ENCODE results near the gene EPAS1. TPM values are rescaled to one million over a fixed set of nuclear protein-coding genes. Genes with fewer than 3 reads are reported as not detected.

Gene EPAS1
- total RNA-seq, 2 experiments from 2014 or later, result 51.0 to 54.6 TPM

DNA sequence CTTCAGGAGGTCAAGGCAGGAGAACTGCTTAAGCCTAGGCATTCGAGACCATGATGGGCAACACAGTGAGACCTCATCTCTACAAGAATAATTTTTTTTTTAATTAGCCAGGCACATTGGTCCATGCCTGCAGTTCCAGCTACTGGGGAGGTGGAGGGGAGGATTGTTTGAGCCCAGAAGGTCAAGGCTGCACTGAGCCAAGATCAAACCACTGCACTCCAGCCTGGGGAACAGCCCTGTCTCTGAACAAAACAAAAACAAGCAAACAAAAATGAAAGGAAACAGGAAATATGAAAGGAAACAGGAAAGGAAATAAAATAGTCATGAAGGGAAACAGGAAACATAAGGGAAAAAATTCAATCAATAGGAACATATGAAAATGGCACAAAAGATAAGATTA lies 117.5 kb downstream of the EPAS1 start:
- intact Hi-C loops (cut with micrococcal nuclease), result no loop called here
- no peak for DNase-seq
- Mint-ChIP-seq H3K36me3 (peaks cover 9% of the 10 kb centered on the region), H3K9me3 (peaks cover 26% of the 10 kb centered on the region), H3K4me3 (no peak overlapping the region), H3K27me3 (peaks cover 4% of the 10 kb centered on the region), H3K4me1 (ENCODE audit: low read depth) (no peaks in the 10 kb centered on the region), H3K27ac (no peak overlapping the region)
- ChIA-PET CTCF (no interaction called here), POLR2A (no interaction called here)

DNA sequence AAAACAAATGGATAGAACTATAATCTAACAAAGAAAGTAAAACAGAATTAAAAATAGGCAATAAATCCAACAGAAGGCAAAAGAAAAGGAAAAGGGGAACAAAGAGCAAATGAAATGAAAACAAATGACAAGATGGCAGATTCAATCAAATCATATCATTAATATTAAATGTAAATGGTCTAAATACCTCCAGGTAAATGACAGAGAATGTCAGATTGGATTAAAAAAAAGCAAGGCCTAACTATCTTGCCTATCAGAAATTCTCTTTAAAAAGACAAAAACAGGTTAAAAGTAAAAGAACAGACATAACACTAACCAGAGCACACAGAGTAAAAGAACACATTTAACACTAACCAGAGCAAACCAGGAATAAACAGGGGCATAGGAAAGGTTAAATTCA lies 119.1 kb downstream of the EPAS1 start:
- intact Hi-C loops (cut with micrococcal nuclease), result no loop called here
- ChIA-PET CTCF (no interaction called here), POLR2A (no interaction called here)
- no peak for DNase-seq
- peaks cover 28% of the 10 kb centered on the region for H3K9me3 Mint-ChIP-seq
- peaks cover 4% of the 10 kb centered on the region for H3K27me3 Mint-ChIP-seq
- H3K4me1 Mint-ChIP-seq (ENCODE audit: low read depth), result peaks cover 2% of the 10 kb centered on the region
- no peak overlapping the region for H3K27ac Mint-ChIP-seq
- no peak overlapping the region for H3K4me3 Mint-ChIP-seq
- peaks cover 9% of the 10 kb centered on the region for H3K36me3 Mint-ChIP-seq

DNA sequence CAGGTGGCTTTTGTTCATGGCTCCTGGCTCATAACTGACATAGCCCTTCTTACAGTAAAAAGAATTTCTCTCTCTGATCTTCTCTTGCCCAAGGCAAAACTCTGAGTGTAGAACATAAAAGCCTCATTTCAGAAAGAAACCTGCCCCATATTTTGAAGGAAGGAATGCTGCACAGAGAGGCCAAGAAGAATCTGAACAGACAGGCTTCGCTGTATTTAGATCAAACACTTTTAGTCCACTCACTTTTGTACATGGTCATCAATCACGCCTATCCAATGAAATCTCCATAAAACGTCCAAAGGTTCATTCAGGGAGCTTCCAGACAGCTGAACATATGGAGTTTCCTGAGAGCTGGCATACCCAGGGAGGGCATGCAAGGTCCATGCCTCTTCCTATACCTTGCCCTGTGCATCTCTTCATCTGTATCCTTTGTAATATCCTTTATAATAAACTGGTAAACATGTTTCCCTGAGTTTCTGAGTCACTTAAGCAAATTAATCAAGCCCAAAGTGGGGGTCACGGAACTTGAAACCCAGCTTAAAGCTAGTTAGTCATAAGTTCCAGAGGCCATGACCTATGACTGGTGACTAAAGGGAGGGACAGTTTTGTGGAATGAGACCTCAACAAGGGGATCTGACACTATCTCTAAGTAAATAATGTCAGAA lies 119.7 kb downstream of the EPAS1 start:
- no peak for DNase-seq
- ChIA-PET CTCF (no interaction called here), POLR2A (no interaction called here)
- peaks cover 4% of the 10 kb centered on the region for H3K27me3 Mint-ChIP-seq
- no peak overlapping the region for H3K4me3 Mint-ChIP-seq
- H3K4me1 Mint-ChIP-seq (ENCODE audit: low read depth), result peaks cover 3% of the 10 kb centered on the region
- H3K36me3 Mint-ChIP-seq, result peaks cover 9% of the 10 kb centered on the region
- no peak overlapping the region for H3K27ac Mint-ChIP-seq
- intact Hi-C loops (cut with micrococcal nuclease), result no loop called here
- H3K9me3 Mint-ChIP-seq, result peaks cover 30% of the 10 kb centered on the region

DNA sequence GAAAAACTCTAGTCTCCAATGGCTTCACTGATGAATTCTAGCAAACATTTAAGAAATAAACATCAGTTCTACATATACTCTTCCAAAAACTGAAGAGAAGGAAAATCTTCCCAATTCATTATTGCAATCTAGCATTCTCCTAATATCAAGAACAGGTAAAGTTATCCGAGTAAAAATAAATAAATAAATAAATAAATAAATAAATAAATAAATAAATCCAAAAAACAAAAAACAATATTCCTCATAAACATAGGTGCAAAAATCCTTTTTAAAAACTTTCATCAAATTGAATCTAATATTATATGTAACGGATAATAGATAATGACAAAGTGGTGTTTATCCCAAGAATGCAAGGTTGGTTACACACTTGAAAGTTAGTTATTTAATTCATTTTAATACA lies 123.7 kb downstream of the EPAS1 start:
- ChIA-PET POLR2A (no interaction called here), CTCF (no interaction called here)
- Mint-ChIP-seq H3K4me3 (no peak overlapping the region), H3K9me3 (peaks cover 27% of the 10 kb centered on the region), H3K27me3 (peaks cover 2% of the 10 kb centered on the region), H3K36me3 (peaks cover 7% of the 10 kb centered on the region), H3K27ac (no peak overlapping the region), H3K4me1 (ENCODE audit: low read depth) (peaks cover 3% of the 10 kb centered on the region)
- no peak for DNase-seq
- intact Hi-C loops (cut with micrococcal nuclease), result no loop called here

DNA sequence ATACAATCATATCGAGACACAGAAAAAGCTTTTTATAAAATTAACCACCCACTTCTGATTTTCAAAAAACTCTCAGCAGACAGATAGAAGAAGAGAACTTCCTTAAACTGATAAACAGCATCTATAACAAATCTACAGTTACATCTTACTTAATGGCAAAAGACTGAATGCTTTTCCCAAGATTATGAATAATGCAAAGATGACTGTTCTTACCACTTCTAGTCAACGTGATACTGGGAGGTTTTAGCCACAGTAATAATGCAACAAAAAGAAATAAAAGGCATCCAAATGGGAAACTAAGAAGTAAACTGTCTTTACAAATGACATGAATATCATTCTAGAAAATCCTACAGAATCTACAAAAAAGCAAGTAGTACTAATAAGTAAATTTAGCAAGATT lies 124.2 kb downstream of the EPAS1 start:
- peaks cover 2% of the 10 kb centered on the region for H3K27me3 Mint-ChIP-seq
- peaks cover 4% of the 10 kb centered on the region for H3K36me3 Mint-ChIP-seq
- DNase-seq, result no peak
- H3K9me3 Mint-ChIP-seq, result peaks cover 23% of the 10 kb centered on the region
- intact Hi-C loops (cut with micrococcal nuclease), result no loop called here
- no peak overlapping the region for H3K27ac Mint-ChIP-seq
- H3K4me1 Mint-ChIP-seq (ENCODE audit: low read depth), result peaks cover 3% of the 10 kb centered on the region
- POLR2A ChIA-PET, result no interaction called here
- CTCF ChIA-PET, result no interaction called here
- H3K4me3 Mint-ChIP-seq, result no peak overlapping the region

DNA sequence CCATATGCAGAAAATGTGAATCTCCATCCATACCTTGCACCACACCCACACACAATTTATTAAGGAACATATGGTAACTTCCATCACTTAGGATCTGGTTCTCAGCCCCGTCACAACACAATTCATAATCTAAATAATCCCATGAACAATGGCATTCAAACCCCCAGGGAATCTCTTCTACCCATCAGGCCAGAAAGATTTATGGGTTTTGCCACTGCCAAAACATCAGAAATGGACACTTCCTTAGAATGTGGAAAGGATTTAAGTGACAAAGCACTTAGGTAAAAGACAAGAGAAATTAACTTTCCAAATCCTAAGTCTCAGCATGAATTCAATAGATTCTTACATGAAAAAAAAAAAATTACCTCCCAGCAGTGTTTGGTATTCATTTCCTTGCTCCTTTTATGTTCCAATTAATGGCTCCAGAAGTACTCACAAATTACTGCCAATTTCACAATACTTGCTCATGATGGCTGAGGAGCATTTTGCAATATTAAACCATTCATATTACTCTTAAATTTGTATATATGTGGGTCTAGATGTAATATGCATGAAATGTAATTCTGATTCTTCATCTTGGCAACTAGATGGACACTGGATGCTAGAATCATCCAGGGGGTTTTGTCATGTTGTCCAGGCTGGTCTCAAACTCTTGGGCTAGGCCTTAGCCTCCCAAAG lies 125.6 kb downstream of the EPAS1 start:
- Mint-ChIP-seq H3K27ac (no peak overlapping the region), H3K9me3 (peaks cover 9% of the 10 kb centered on the region), H3K27me3 (peaks cover 2% of the 10 kb centered on the region), H3K36me3 (peaks cover 2% of the 10 kb centered on the region), H3K4me1 (ENCODE audit: low read depth) (peaks cover 3% of the 10 kb centered on the region), H3K4me3 (no peak overlapping the region)
- ChIA-PET CTCF (no interaction called here), POLR2A (interaction anchor here (0.6 kb wide), 1 partner anchor 272 kb away, joined by 3 read pairs; no protein-coding TSS in a partner anchor)
- intact Hi-C loops (cut with micrococcal nuclease), result no loop called here
- no peak for DNase-seq

DNA sequence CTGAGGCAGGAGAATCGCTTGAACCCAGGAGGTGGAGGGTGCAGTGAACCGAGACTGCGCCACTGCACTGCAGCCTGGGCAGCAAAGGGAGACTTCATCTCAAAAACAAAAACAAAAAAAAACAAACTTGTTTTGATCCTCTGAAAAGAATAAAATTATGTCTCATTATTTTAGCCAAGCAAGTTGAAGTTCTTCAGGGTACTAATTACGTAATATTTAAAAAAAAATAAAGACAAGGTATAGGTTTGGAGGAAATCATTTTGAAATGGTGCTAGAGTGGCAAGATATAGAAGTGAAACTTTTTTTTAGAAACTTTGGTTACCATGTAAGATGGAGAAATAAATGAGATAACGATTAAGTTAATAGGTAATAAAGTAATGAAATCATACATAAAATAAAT lies 127.7 kb downstream of the EPAS1 start:
- CTCF ChIA-PET, result no interaction called here

DNA sequence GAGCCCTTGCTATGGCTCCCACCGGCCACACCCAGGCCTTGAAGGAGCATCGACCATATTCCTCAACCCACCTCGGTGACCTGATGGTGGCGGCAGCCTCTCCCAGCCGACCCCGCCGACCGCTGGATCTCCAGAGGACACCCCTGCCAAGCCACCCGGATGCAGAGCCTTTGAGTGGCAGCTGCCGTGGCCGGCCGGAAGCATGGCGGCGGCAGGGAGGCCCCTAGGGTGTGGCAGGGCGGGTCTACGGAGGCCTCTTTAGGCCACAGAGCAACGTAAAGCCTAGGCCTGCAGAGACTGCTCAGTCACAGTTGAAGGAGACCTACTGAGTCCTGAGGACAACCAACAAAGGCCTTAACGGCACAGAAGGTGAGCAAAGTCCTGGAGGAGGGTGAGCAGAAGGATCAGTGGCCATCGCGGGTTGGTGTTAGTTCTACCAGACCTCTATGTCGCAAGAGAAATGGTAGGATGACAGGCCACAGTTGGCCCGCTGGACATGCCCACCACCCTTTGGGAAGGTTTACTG lies 131.8 kb downstream of the EPAS1 start:
- H3K4me1 Mint-ChIP-seq (ENCODE audit: low read depth), result peaks cover 28% of the 10 kb centered on the region
- CTCF ChIA-PET, result no interaction called here
- peaks cover 1% of the 10 kb centered on the region for H3K27me3 Mint-ChIP-seq
- intact Hi-C loops (cut with micrococcal nuclease), result no loop called here
- H3K4me3 Mint-ChIP-seq, result no peak overlapping the region
- no peak for DNase-seq
- peaks cover 3% of the 10 kb centered on the region for H3K36me3 Mint-ChIP-seq
- peaks cover 6% of the 10 kb centered on the region for H3K9me3 Mint-ChIP-seq
- no peak overlapping the region for H3K27ac Mint-ChIP-seq
- POLR2A ChIA-PET, result no interaction called here

More for the DNA sequence above, 127.7 kb downstream of the EPAS1 start:
- no peak overlapping the region for H3K27ac Mint-ChIP-seq
- H3K9me3 Mint-ChIP-seq, result peaks cover 9% of the 10 kb centered on the region
- no peak overlapping the region for H3K4me3 Mint-ChIP-seq
- H3K36me3 Mint-ChIP-seq, result peaks cover 3% of the 10 kb centered on the region
- peaks cover 3% of the 10 kb centered on the region for H3K4me1 Mint-ChIP-seq (ENCODE audit: low read depth)
- no peak for DNase-seq
- intact Hi-C loops (cut with micrococcal nuclease), result loop anchor here (2.0 kb wide), 1 partner anchor 14 kb away; no protein-coding TSS in a partner anchor
- H3K27me3 Mint-ChIP-seq, result no peaks in the 10 kb centered on the region
- POLR2A ChIA-PET, result interaction anchor here (0.6 kb wide), 1 partner anchor 28 kb away, joined by 3 read pairs; no protein-coding TSS in a partner anchor

DNA sequence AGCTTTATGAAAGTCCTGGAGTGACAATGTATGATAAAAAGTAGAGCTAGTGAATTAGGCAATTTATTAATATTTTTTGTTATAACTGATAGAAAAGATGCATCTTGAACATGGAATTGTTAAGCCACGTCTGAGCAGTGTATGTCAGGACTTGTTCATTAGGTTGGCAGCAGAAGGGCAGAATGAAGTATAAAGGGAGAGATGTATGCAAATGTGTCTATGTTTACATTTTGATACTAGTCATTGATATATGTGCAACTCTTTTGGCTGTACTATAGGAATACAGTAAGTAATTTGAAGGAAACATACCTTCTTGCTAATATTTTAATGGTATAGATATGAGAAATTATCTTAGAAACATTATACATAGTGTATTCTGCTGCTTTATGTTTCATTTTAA lies 133.2 kb downstream of the EPAS1 start:
- intact Hi-C loops (cut with micrococcal nuclease), result no loop called here
- CTCF ChIA-PET, result interaction anchor here (0.5 kb wide), 1 partner anchor 18 kb away, joined by 3 read pairs; no protein-coding TSS in a partner anchor
- peaks cover 3% of the 10 kb centered on the region for H3K36me3 Mint-ChIP-seq

DNA sequence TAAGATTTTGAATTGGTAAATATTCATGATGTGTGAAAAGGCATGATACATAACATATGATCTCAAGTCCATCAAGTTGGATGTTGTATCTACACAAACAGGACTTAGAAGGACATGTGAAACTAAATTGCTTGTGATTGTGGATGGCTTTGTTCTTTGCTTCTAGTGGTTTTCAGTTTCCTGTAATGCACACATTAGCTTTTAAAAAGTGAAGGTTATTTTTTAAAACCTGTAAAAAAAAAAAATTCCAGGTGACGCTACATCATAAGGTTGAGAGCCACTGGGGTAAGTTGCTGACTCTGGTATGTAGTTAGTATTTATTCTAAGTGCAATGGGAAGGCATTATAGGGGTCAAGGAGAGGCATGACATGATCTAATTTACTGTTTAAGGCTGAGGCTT lies 133.8 kb downstream of the EPAS1 start:
- POLR2A ChIA-PET, result no interaction called here

More for the DNA sequence above, 133.2 kb downstream of the EPAS1 start:
- peaks cover 3% of the 10 kb centered on the region for H3K27me3 Mint-ChIP-seq
- H3K9me3 Mint-ChIP-seq, result peaks cover 6% of the 10 kb centered on the region
- no peak overlapping the region for H3K27ac Mint-ChIP-seq
- no peak for DNase-seq
- H3K4me3 Mint-ChIP-seq, result no peak overlapping the region
- POLR2A ChIA-PET, result interaction anchor here (0.6 kb wide), 1 partner anchor 21 kb away, joined by 6 read pairs; no protein-coding TSS in a partner anchor
- peaks cover 33% of the 10 kb centered on the region for H3K4me1 Mint-ChIP-seq (ENCODE audit: low read depth)

DNA sequence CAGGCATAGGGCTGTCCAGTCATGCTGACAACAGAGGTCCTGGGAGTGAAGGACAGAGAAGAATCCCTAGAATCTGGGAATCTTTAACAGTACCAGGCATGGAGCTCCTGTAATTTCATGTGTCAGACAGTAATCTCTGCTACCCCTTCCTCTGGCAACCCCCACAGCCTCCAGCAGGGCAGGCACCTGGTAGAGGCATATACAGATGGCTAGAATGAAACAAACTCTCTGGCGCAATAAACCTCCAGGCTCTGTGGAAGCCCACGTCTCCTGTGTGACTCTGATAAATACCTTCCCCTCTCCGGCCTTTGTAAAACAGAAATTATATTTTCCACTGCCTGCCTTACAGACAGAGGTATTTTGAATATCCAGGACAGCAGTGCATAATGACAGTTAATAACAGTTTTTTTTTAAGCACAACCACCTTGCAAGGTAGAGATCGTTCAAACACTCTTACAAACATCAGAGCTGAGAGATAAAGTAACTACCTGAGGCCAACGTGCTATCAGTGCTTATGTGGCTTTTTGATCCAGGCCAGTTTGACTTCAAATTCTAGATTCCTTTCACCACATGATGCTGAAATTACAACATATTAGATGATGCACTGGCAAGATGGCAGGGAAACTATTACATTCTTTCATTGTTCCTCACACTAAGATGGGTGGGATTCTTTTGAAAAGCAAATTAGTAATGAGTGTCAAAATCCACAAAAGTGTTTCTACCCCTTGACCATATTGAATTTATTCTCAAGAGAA lies 134.5 kb downstream of the EPAS1 start:
- Mint-ChIP-seq H3K36me3 (peaks cover 3% of the 10 kb centered on the region), H3K27me3 (peaks cover 3% of the 10 kb centered on the region), H3K9me3 (peaks cover 6% of the 10 kb centered on the region), H3K27ac (no peak overlapping the region), H3K4me3 (no peak overlapping the region), H3K4me1 (ENCODE audit: low read depth) (peaks cover 44% of the 10 kb centered on the region)
- no peak for DNase-seq
- ChIA-PET POLR2A (no interaction called here), CTCF (interaction anchor here (0.6 kb wide), 1 partner anchor 840 kb away, joined by 3 read pairs; no protein-coding TSS in a partner anchor)
- intact Hi-C loops (cut with micrococcal nuclease), result no loop called here

More for the DNA sequence above, 133.8 kb downstream of the EPAS1 start:
- peaks cover 3% of the 10 kb centered on the region for H3K27me3 Mint-ChIP-seq
- CTCF ChIA-PET, result no interaction called here
- no peak for DNase-seq
- peaks cover 6% of the 10 kb centered on the region for H3K9me3 Mint-ChIP-seq
- H3K4me3 Mint-ChIP-seq, result no peak overlapping the region
- H3K36me3 Mint-ChIP-seq, result peaks cover 3% of the 10 kb centered on the region
- intact Hi-C loops (cut with micrococcal nuclease), result no loop called here
- H3K4me1 Mint-ChIP-seq (ENCODE audit: low read depth), result peaks cover 38% of the 10 kb centered on the region
- H3K27ac Mint-ChIP-seq, result no peak overlapping the region

DNA sequence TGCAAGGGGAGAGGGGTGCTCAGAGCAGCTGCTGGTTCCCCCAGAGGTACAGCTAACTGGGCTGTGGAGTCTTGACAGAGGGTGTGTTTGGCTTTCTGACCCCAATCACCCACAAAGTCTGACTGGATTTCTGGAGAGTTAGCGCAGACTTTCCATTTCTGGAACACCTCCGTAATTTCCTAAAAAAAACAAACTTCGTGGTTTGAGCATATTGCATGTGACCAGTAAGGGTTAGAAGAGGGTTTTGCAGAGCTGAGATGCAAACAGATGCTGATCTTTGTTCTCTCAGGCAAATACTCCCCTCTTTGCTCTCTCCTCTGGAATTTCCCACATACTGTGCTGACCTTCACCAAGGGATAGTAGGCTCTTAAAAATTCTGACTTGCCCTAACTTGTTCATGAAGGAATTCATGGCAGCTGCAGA lies 137.7 kb downstream of the EPAS1 start:
- CTCF ChIA-PET, result interaction anchor here (1.9 kb wide), 1 partner anchor 25 kb away, joined by 6 read pairs; no protein-coding TSS in a partner anchor
- Mint-ChIP-seq H3K4me3 (no peak overlapping the region), H3K27me3 (peaks cover 3% of the 10 kb centered on the region), H3K27ac (no peak overlapping the region), H3K36me3 (no peaks in the 10 kb centered on the region), H3K4me1 (ENCODE audit: low read depth) (peaks cover 65% of the 10 kb centered on the region), H3K9me3 (no peaks in the 10 kb centered on the region)
- intact Hi-C loops (cut with micrococcal nuclease), result no loop called here
- DNase-seq, result no peak
- POLR2A ChIA-PET, result no interaction called here

Data from activated CD4-positive, alpha-beta memory T cell treated with anti-CD3 and anti-CD28 coated beads for 36 hours (primary cell).